ENCODE data around the gene BMPER. TPM values are rescaled to one million over a fixed set of nuclear protein-coding genes. Genes with fewer than 3 reads are reported as not detected.

The BMPER gene
- polyA plus RNA-seq, 1 of the 3 experiments (the other 2 are of a cell fraction), result 20.0 TPM

- no peaks in the 10 kb centered on the region for H3K9me2 ChIP-seq
- peak overlapping the region in 1 of 2 experiments; percentile 94; a peak in 3 of 4 replicates for H3K27ac ChIP-seq (ENCODE audit: low read depth in 2 of 2, low read length in 1 of 2)
- H3K27me3 ChIP-seq (ENCODE audit: insufficient read depth), result no peaks in the 10 kb centered on the region
- WGBS (ENCODE audit: low lambda C conversion rate), result 12% methylated on average over 5 of the region's 5 CpGs
- no peaks in the 10 kb centered on the region for H3K9me3 ChIP-seq
- H3K36me3 ChIP-seq (replicated peaks in 1 of 2; ENCODE audit: control insufficient read depth in 1 of 2, insufficient read depth in 2 of 2, low read length in 1 of 2), result no peaks in the 10 kb centered on the region
- peak overlapping the region; percentile 65 for H3K9ac ChIP-seq
- H3K4me1 ChIP-seq (ENCODE audit: control insufficient read depth in 1 of 2, insufficient read depth in 2 of 2, low read depth in 1 of 2, low read length in 1 of 2), result peaks cover 5 to 55% of the 10 kb centered on the region in 2 experiments
- peak; percentile 74 for TF ChIP-seq PBX3 (IDR thresholded peaks at IDR 0.05)
- TF ChIP-seq FOSL2 (IDR thresholded peaks at IDR 0.05; ENCODE audit: borderline replicate concordance, low read depth), result no peak
- TF ChIP-seq RCOR1 (IDR thresholded peaks at IDR 0.05; ENCODE audit: low read length), result no peak
- TF ChIP-seq YY1 (IDR thresholded peaks at IDR 0.05; ENCODE audit: low read depth), result peak; percentile 69; the same call in 1 of the 2 replicates
- TF ChIP-seq MAX (IDR thresholded peaks at IDR 0.05; ENCODE audit: low read depth), result peak; percentile 77
- peak; percentile 83 for TF ChIP-seq USF1 (IDR thresholded peaks at IDR 0.05; ENCODE audit: borderline replicate concordance, low read depth)
- TF ChIP-seq EP300 (IDR thresholded peaks at IDR 0.05; ENCODE audit: borderline replicate concordance in 1 of 2, low read depth in 1 of 2, low read length in 1 of 2), result peak in 1 of 2 experiments; percentile 31; a peak in 1 of 4 replicates
- no peak for TF ChIP-seq RFX5 (IDR thresholded peaks at IDR 0.05; ENCODE audit: low read length)
- no peak for TF ChIP-seq RAD21 (IDR thresholded peaks at IDR 0.05; ENCODE audit: low read length)
- no peak for TF ChIP-seq NFIC (IDR thresholded peaks at IDR 0.05; ENCODE audit: borderline replicate concordance)
- DNase-seq, result no peak
- peaks cover 66% of the 10 kb centered on the region for H3F3A ChIP-seq (replicated peaks; ENCODE audit: insufficient read depth)
- H3K4me3 ChIP-seq (ENCODE audit: low read depth in 2 of 2, low read length in 1 of 2), result no peak overlapping the region
- H3K79me2 ChIP-seq (ENCODE audit: insufficient read depth), result no peaks in the 10 kb centered on the region
- ChIA-PET POLR2A (no interaction called here), CTCF (interaction anchor here (0.8 to 2.3 kb wide), 4 partner anchors 8 to 76 kb away, joined by 3 to 7 read pairs (median 4); no protein-coding TSS in a partner anchor)
- peak overlapping the region; percentile 69 for H3K4me2 ChIP-seq
- peak overlapping the region; percentile 39 for H2AFZ ChIP-seq (ENCODE audit: low read depth)
- H4K20me1 ChIP-seq (ENCODE audit: insufficient read depth), result no peaks in the 10 kb centered on the region; the same call in 1 of the 2 replicates
These were observed 76.5 kb downstream of the BMPER start for GRCh38 chr7:33981671-33982424.

DNA sequence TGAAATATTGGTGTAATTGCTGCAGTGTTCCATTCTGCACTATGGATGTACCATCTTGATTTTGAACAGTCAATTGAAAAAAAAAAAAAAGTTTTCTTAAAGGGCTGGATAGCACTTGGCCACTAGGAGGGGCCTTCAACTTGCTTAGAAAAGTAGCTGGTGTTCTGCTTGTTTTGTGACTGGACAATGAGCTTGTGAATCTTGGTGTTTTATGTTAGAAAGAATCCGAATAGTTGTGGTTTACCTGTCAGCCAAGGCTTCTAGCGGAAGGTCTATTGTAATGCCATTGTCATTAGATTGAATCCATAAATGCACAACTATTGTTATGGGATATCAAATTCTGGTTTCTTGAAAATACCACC lies 77.1 kb downstream of the BMPER start:
- Histone ChIP-seq H3K27ac (ENCODE audit: low read depth in 2 of 2, low read length in 1 of 2) (peak overlapping the region in 1 of 2 experiments; percentile 94; a peak in 2 of 4 replicates), H3K79me2 (ENCODE audit: insufficient read depth) (no peaks in the 10 kb centered on the region), H3F3A (replicated peaks; ENCODE audit: insufficient read depth) (peaks cover 70% of the 10 kb centered on the region), H3K9ac (no peak overlapping the region), H3K9me2 (no peaks in the 10 kb centered on the region), H4K20me1 (ENCODE audit: insufficient read depth) (no peaks in the 10 kb centered on the region; the same call in 1 of the 2 replicates), H3K4me1 (ENCODE audit: control insufficient read depth in 1 of 2, insufficient read depth in 2 of 2, low read depth in 1 of 2, low read length in 1 of 2) (peaks cover 5 to 55% of the 10 kb centered on the region in 2 experiments), H3K36me3 (replicated peaks in 1 of 2; ENCODE audit: control insufficient read depth in 1 of 2, insufficient read depth in 2 of 2, low read length in 1 of 2) (no peaks in the 10 kb centered on the region), H3K4me3 (ENCODE audit: low read depth in 2 of 2, low read length in 1 of 2) (no peak overlapping the region), H2AFZ (ENCODE audit: low read depth) (peak overlapping the region; percentile 39; the same call in 1 of the 2 replicates), H3K4me2 (no peak overlapping the region), H3K27me3 (ENCODE audit: insufficient read depth) (no peaks in the 10 kb centered on the region), H3K9me3 (no peaks in the 10 kb centered on the region)
- no peak for DNase-seq
- CTCF ChIA-PET, result interaction anchor here (0.6 to 2.3 kb wide), 4 partner anchors 9 to 106 kb away, joined by 3 to 7 read pairs (median 4); no protein-coding TSS in a partner anchor
- POLR2A ChIA-PET, result no interaction called here
- 11% methylated on average over 2 of the region's 2 CpGs for WGBS (ENCODE audit: low lambda C conversion rate)
- TF ChIP-seq RCOR1 (IDR thresholded peaks at IDR 0.05; ENCODE audit: low read length), result no peak
- TF ChIP-seq RAD21 (IDR thresholded peaks at IDR 0.05; ENCODE audit: low read length), result peak; percentile 64
- TF ChIP-seq MAX (IDR thresholded peaks at IDR 0.05; ENCODE audit: low read depth), result peak; percentile 30; the same call in 1 of the 2 replicates
- peak; percentile 84 for TF ChIP-seq CTCF (IDR thresholded peaks at IDR 0.05)
- peak; percentile 71 for TF ChIP-seq SMC3 (IDR thresholded peaks at IDR 0.05; ENCODE audit: low read depth, low read length)
- TF ChIP-seq YY1 (IDR thresholded peaks at IDR 0.05; ENCODE audit: low read depth), result 0 out of 2 replicates have a peak, but pooled peaks have one; percentile 9
- 0 out of 2 replicates have a peak, but pooled peaks have one; percentile 9 for TF ChIP-seq RXRA (IDR thresholded peaks at IDR 0.05; ENCODE audit: borderline replicate concordance, low read depth)
- TF ChIP-seq, protein P1, sequence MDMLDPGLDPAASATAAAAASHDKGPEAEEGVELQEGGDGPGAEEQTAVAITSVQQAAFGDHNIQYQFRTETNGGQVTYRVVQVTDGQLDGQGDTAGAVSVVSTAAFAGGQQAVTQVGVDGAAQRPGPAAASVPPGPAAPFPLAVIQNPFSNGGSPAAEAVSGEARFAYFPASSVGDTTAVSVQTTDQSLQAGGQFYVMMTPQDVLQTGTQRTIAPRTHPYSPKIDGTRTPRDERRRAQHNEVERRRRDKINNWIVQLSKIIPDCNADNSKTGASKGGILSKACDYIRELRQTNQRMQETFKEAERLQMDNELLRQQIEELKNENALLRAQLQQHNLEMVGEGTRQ (IDR thresholded peaks at IDR 0.05; ENCODE audit: borderline replicate concordance, low read depth, low read length), result no peak
- TF ChIP-seq PBX3 (IDR thresholded peaks at IDR 0.05), result peak; percentile 53; the same call in 1 of the 2 replicates
- no peak for TF ChIP-seq USF1 (IDR thresholded peaks at IDR 0.05; ENCODE audit: borderline replicate concordance, low read depth)
- no peak for TF ChIP-seq MEF2A (IDR thresholded peaks at IDR 0.05; ENCODE audit: borderline replicate concordance, low read depth)
- 0 out of 2 replicates have a peak, but pooled peaks have one; percentile 52 for TF ChIP-seq TAF1 (IDR thresholded peaks at IDR 0.05; ENCODE audit: borderline replicate concordance, low read depth, low read length)
